ENCODE results near the gene OR11H7.
A peak's percentile ranks its signal among the peaks of the same experiment; 100 is the strongest.
"Not testable (repeated sequence)": the region's sequence is repeated elsewhere in the genome, so short reads cannot be mapped to it uniquely, and the experiment has no call there.

The OR11H7 gene

GRCh38 chr14:20223410-20223809 is 5.4 kb upstream of the OR11H7 start, which contains the start of gene OR11H6:
TSS of gene OR11H6 (plus strand) at chr14:20223710. CDS start at chr14:20223710, 0 bp downstream.
- no peak for DNase-seq (ENCODE audit: low read depth)
- no peak within 1 kb of the TSS for H3K4me3 ChIP-seq (ENCODE audit: low read depth, low read length)

DNA sequence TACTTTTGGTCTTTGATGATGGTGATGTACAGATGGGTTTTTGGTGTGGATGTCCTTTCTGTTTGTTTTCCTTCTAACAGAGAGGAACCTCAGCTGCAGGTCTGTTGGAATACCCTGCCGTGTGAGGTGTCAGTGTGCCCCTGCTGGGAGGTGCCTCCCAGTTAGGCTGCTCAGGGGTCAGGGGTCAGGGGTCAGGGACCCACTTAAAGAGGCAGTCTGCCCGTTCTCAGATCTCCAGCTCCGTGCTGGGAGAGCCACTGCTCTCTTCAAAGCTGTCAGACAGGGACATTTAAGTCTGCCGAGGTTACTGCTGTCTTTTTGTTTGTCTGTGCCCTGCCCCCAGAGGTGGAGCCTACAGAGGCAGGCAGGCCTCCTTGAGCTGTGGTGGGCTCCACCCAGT is 6.6 kb downstream of the OR11H7 start:
- not testable (repeated sequence) for H3K4me3 ChIP-seq (ENCODE audit: low read depth, low read length); DNase-seq (ENCODE audit: low read depth)

More at GRCh38 chr14:20223410-20223809, 5.4 kb upstream of the OR11H7 start, which contains the start of gene OR11H6:
- TF ChIP-seq CTCF (IDR thresholded peaks at IDR 0.05; ENCODE audit: low read depth, low read length) (no peak), POLR2A (IDR thresholded peaks at IDR 0.05; ENCODE audit: extremely low read depth, insufficient read length) (no peak)

DNA sequence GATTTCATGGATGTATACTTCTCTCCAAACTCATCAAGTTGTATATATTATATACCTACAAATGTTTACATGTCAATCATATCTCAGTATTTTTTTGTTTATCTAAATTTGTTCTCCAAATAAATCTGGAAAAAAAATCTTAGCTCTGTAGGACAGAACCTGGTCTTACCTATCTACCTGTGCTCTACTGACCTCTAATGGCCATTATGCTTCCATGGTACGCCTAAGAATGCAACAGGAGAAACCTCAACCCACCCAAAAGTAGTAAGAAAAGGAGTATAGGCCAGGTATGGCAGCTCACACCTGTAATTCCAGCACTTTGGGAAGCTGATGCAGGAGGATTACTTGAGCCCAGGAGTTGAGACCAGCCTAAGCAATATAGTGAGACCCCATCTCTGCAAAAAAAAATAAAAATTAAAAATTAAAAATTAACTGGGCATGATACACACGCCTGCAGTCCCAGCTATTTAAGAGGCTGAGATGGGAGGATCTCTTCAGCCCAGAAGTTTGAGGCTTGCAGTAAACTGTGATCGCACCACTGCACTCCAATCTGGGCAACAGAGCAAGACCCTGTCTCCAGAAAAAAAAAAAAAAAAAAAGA is 19.0 kb downstream of the OR11H7 start:
- peak; percentile 36 for DNase-seq (ENCODE audit: low read depth)
- TF ChIP-seq MYC (IDR thresholded peaks at IDR 0.05; ENCODE audit: low read depth, low read length) (no peak), POLR2A (IDR thresholded peaks at IDR 0.05; ENCODE audit: extremely low read depth, insufficient read length) (no peak), CTCF (IDR thresholded peaks at IDR 0.05; ENCODE audit: low read depth, low read length) (peak; percentile 42)
- TF ChIP-seq, protein P1, sequence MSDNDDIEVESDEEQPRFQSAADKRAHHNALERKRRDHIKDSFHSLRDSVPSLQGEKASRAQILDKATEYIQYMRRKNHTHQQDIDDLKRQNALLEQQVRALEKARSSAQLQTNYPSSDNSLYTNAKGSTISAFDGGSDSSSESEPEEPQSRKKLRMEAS (IDR thresholded peaks at IDR 0.05; ENCODE audit: low read depth, low read length) = no peak
- no peak overlapping the region for H3K4me3 ChIP-seq (ENCODE audit: low read depth, low read length)

DNA sequence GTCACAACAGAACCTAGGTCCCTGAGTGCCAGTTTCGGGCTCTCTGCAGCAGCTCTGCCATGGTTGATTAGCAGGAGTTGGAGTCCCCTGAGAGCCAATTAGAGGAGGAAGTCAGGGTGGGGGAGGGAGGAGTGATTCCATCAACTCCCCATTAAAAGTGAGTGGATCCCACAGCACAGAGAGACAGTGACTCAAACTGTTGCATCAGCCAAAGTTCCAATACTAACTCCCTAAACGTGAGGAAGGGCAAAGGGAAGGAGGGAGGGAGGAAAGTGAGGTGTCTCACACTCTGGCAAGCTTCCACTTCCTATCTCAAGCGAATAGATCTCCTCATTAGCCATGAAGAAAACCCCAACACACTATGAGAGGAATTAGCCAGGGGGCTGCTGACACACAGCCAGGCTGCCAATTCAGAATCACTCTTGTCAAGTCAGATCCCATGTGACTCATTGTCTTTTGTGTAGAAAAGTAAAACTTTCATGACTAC is 33.9 kb downstream of the OR11H7 start:
- peak; percentile 78 for DNase-seq (ENCODE audit: low read depth)
- no peak overlapping the region for H3K4me3 ChIP-seq (ENCODE audit: low read depth, low read length)
- TF ChIP-seq, protein P1 (IDR thresholded peaks at IDR 0.05; ENCODE audit: low read depth, low read length) = no peak
- TF ChIP-seq MYC (IDR thresholded peaks at IDR 0.05; ENCODE audit: low read depth, low read length) (no peak), CTCF (IDR thresholded peaks at IDR 0.05; ENCODE audit: low read depth, low read length) (no peak), POLR2A (IDR thresholded peaks at IDR 0.05; ENCODE audit: extremely low read depth, insufficient read length) (no peak)

DNA sequence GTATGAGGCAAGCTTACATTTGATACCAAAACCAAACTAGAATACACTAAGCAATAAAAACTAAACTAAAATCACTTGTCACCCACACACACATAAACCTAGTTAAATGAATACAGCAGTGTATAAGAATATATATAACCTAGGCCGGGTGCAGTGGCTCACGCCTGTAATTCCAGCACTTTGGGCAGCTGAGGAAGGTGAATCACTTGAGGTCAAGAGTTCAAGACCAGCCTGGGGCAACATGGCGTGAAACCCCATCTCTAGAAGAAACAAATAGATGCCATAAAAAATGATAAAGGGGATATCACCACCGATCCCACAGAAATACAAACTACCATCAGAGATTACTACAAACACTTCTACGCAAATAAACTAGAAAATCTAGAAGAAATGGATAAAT is 35.6 kb downstream of the OR11H7 start:
- DNase-seq (ENCODE audit: low read depth); H3K4me3 ChIP-seq (ENCODE audit: low read depth, low read length): not testable (repeated sequence)

GRCh38 chr14:20274062-20274461 is 45.3 kb downstream of the OR11H7 start:
- TF ChIP-seq, protein P1 (IDR thresholded peaks at IDR 0.05; ENCODE audit: low read depth, low read length) = no peak
- TF ChIP-seq POLR2A (IDR thresholded peaks at IDR 0.05; ENCODE audit: extremely low read depth, insufficient read length) = no peak
- no peak for TF ChIP-seq CTCF (IDR thresholded peaks at IDR 0.05; ENCODE audit: low read depth, low read length)
- H3K4me3 ChIP-seq (ENCODE audit: low read depth, low read length) = no peak overlapping the region
- no peak for DNase-seq (ENCODE audit: low read depth)

- DNase-seq (ENCODE audit: low read depth) = no peak
- no peak for TF ChIP-seq CTCF (IDR thresholded peaks at IDR 0.05; ENCODE audit: low read depth, low read length)
- no peak overlapping the region for H3K4me3 ChIP-seq (ENCODE audit: low read depth, low read length)
Observed at GRCh38 chr14:20277409-20277808, 48.6 kb downstream of the OR11H7 start.

Data from NB4 (cell line).